Cardiac septum (tissue), 1 donor: ENCODE measurements around the gene FAM89B. TPM values are rescaled to one million over a fixed set of nuclear protein-coding genes. Genes with fewer than 3 reads are reported as not detected.

ENCODE experiments used
- DNase-seq: peaks from one replicate; pipeline ENCODE4 v3.0.0-alpha.2; 2020; ENCODE audit warnings: low spot score
- intact Hi-C: fragments of 100-400 bp; cut with DNase I; formaldehyde crosslinking; loops from one replicate; pipeline ENCODE4 v1.14.0; 2022
- total RNA-seq: library from RNA; stranded (reverse); fragmentation: NEBNext Ultra II Directional; extraction: Animal tissue kit (Norgen Biotek cat#: 25700); gene quantifications from one replicate; pipeline ENCODE4 v1.2.1, GENCODE V29; 2021
- donor health status: DM: no; HTN: no; CAD: no.

FAM89B gene
- total RNA-seq, 1 donor from 2014 or later: 47.4 TPM

DNA sequence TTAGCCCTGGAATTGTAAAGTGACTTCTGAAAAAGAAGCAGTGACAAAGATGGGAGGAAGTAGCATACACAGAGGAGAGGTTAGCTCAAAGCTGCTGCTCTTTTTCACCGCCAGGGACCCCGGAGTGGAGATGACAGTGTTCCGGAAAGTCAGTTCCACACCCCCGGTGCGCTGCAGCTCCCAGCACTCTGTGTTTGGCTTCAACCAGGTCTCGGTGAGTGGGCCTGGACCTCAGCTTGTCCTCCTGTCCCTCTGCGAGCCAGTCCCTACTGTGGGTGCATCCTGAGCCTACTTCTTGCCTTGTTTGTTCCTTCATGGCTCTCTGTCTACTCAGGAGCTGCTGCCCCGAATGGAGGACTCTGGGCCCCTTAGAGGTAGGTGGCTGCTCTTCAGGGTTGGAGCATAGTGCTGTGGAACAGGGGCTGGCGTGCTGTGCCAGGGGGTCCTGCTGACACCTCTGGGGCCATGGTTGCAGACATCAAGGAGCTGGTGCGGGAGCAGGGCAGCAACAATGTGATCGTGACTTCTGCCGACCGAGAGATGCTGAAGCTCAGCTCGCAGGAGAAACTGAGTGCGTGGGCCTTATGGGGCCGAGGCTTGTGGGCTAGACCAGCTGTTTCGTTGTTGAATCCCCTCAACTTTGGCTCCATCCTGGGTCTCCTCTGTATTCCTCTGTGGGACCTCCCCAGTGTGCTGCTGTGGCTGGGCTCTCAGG, 45.0 kb downstream of the FAM89B start:
- DNase-seq: no peak
- intact Hi-C loops: no loop called here

DNA sequence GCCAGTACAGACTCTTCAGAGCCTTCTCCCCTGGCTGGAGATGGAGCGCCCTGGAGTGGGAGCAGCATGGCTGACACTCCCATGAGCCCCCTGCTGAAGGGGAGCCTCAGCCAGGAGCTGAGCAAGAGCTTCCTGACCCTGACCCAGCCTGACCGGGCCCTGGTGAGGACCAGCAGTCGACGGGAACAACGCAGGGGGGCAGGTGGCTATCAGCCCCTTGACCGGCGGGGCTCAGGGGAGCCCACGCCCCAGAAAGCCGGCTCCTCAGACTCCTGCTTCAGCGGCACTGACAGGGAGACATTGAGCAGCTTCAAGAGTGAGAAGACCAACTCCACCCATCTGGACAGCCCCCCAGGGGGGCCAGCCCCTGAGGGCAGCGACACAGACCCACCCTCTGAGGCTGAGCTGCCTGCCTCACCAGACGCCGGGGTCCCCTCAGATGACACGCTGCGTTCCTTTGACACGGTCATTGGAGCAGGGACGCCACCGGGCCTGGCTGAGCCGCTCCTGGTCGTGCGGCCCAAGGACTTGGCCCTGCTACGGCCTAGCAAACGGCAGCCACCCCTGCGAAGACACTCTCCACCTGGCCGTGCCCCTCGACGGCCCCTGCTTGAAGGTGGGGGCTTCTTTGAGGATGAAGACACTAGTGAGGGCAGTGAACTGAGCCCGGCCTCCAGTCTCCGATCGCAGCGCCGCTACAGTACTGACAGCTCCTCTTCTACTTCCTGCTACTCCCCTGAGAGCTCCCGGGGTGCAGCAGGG, 45.8 kb downstream of the FAM89B start:
- DNase-seq: no peak

DNA sequence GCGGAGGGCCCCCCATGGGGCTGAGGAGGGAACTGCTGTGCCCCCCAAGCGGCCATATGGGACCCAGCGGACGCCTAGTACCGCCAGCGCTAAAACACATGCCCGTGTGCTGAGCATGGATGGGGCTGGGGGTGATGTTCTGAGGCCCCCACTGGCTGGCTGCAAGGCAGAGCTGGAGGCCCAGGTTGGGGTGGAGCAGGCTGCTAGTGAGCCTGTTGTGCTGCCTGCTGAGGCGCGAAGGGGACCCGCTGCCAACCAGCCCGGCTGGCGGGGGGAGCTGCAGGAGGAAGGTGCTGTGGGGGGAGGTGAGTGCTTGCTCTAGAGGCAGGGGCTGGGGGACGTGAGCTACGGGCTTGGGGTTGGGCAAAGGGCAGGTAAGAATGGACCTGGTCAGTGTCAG, 46.4 kb downstream of the FAM89B start:
- no peak for DNase-seq
- intact Hi-C loops: no loop called here

More for the DNA sequence above, 45.8 kb downstream of the FAM89B start:
- intact Hi-C loops: no loop called here

DNA sequence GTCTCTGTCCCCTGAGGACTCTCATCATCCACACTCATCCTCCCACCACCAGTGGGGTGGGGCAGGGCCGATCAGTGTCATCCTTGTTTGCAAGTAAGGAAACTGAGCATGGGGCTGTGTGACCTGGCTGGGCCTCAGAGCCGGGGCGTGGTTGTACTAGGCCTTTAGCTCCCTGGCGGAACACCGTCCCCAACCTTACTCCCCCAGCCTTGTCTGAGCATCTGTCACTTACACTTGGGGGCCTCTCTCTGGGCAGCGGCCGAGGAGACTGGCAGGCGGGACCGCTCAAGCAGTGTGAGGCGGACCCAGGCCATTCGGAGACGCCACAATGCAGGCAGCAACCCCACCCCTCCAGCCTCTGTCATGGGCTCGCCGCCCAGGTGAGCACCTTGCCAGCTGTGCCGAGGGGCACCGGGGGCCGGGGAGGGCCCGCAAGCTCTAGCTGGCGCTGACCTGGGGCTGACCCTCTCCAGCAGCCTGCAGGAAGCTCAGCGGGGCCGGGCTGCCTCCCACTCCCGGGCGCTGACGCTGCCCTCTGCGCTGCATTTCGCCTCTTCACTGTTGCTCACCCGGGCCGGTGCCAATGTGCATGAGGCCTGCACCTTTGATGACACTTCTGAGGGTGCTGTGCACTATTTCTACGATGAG, 47.1 kb downstream of the FAM89B start:
- intact Hi-C loops: no loop called here

DNA sequence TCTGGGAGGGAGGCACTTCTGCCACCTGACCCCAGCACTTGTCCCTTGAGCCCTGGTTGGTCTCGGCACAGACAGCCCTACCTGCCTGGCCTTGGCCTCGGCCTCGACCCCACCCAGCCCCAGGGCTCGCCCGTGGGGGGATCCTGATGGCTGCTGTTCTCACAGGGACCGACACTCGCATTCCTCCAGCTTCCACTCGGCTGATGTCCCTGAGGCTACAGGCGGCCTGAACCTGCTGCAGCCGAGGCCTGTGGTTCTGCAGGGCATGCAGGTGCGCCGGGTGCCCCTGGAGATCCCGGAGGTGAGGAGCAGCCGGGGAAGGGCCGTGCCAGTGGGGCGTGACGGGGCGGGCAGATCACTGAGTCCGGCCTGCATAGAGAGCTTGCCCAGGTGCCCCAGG, 48.3 kb downstream of the FAM89B start:
- intact Hi-C loops: loop anchor here (5.0 kb wide), 1 partner anchor 197 kb away; no protein-coding TSS in a partner anchor
- DNase-seq: no peak

More for the DNA sequence above, 47.1 kb downstream of the FAM89B start:
- no peak for DNase-seq

DNA sequence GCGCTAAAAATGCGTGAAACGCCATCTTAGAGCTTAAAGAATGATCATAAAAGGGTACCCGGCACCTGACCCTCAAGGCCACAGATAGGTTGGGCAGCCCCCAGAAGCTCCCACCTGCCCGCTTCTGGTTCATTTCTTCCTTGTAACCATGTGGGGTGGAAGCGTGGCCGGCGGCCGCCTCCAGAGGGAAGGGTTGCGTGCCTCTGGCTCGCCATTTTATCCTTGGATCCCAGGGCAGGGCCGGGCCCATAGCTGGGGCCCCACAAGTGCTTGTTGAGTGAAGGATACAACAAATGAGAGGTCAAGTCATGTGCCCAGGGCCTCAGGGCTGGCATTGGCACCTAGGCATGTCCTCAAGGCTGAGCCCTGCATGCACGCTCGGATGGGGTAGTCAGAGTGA, 49.1 kb downstream of the FAM89B start:
- intact Hi-C loops: loop anchor here (5.0 kb wide), 1 partner anchor 196 kb away; no protein-coding TSS in a partner anchor

DNA sequence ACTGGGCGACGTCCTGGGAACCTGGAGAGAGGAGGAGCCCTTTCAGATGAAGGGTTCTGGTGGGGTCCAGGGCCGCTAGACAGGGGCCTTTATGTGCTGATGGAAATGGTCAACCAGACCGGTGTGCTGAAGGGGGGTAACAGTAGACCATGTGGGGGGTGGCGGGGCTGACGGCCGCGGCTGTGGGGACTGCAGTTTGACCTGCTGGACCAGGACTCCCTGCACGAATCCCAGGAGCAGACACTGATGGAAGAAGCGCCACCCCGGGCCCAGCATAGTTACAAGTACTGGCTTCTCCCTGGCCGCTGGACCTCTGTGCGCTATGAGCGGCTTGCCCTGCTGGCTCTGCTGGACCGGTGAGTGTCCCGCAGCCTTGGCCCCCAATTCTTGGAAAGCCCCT, 49.7 kb downstream of the FAM89B start:
- DNase-seq: no peak
- intact Hi-C loops: loop anchor here (5.0 kb wide), 1 partner anchor 195 kb away; no protein-coding TSS in a partner anchor

More for the DNA sequence above, 49.1 kb downstream of the FAM89B start:
- no peak for DNase-seq

DNA sequence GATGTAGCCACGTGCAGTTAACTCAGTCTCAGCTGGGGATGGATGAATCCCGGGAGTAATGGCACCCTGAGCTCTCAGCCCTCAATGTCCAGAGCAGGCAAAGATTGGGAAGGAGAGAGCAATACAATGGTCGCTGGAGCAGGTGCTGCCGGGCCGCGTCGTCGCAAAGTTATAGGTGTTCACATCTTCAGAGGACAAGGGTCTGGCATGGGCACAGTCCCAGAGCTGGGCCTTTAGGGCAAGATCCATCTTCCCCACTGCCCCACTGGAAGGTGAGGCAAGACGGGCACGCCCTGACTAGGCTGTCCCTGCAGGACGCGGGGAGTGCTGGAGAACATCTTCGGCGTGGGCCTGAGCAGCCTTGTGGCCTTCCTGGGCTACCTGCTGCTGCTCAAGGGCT, 50.8 kb downstream of the FAM89B start:
- no peak for DNase-seq
- intact Hi-C loops: loop anchor here (5.0 kb wide), 1 partner anchor 194 kb away; no protein-coding TSS in a partner anchor

Other genes starting within 250 kb of the FAM89B start
- 46.2 TPM for gene DPF2, start 238.7 kb upstream of the FAM89B start, total RNA-seq
- gene TIGD3, start 217.8 kb upstream of the FAM89B start, total RNA-seq: not detected
- gene SLC25A45, start 189.9 kb upstream of the FAM89B start, total RNA-seq: 10.5 TPM
- gene FRMD8, start 185.9 kb upstream of the FAM89B start, total RNA-seq: 14.4 TPM
- gene NEAT1, start 149.7 kb upstream of the FAM89B start, total RNA-seq: 668 TPM
- 9,850 TPM for gene MALAT1, start 73.5 kb upstream of the FAM89B start, total RNA-seq
- gene SCYL1, start 47.5 kb upstream of the FAM89B start, total RNA-seq: 60.2 TPM
- gene LTBP3, start 14.2 kb upstream of the FAM89B start, total RNA-seq: 148 TPM
- 28.3 TPM for gene ZNRD2, start 2.1 kb upstream of the FAM89B start, total RNA-seq
- 174 TPM for gene EHBP1L1, start 3.5 kb downstream of the FAM89B start, total RNA-seq
- 1.5 TPM for gene KCNK7, start 23.3 kb downstream of the FAM89B start, total RNA-seq
- 42.5 TPM for gene MAP3K11, start 41.7 kb downstream of the FAM89B start, total RNA-seq
- 15.9 TPM for gene PCNX3, start 43.2 kb downstream of the FAM89B start, total RNA-seq
- gene SIPA1, start 65.6 kb downstream of the FAM89B start, total RNA-seq: 29.7 TPM
- 45.0 TPM for gene RELA, start 90.4 kb downstream of the FAM89B start, total RNA-seq
- 49.2 TPM for gene KAT5, start 139.7 kb downstream of the FAM89B start, total RNA-seq
- 48.8 TPM for gene RNASEH2C, start 148.3 kb downstream of the FAM89B start, total RNA-seq
- 8.7 TPM for gene AP5B1, start 208.4 kb downstream of the FAM89B start, total RNA-seq
- gene OVOL1, start 214.5 kb downstream of the FAM89B start, total RNA-seq: not detected